Parathyroid adenoma (tissue), 2 donors: ENCODE data around the gene LTBP1.

ENCODE experiments used
- H2AFZ ChIP-seq: fragments of 300-600 bp; sonication (generic); one replicate; pipeline ENCODE4 v1.7.0; 2017; ENCODE audit warnings: antibody characterized with exemption, mild to moderate bottlenecking
- H3K27ac ChIP-seq: fragments of 300-600 bp; sonication (generic); one replicate; pipeline ENCODE4 v1.7.0; 2017
- H3K27me3 ChIP-seq: fragments of 300-600 bp; sonication (generic); one replicate; pipeline ENCODE4 v1.7.0; 2017; ENCODE audit warnings: low read length; ENCODE audit not compliant: control insufficient read depth, insufficient read depth
- H3K36me3 ChIP-seq: fragments of 300-600 bp; sonication (generic); one replicate; pipeline ENCODE4 v1.7.0; 2017; ENCODE audit warnings: low read length; ENCODE audit not compliant: control insufficient read depth, insufficient read depth
- H3K4me1 ChIP-seq: fragments of 300-600 bp; sonication (generic); one replicate; pipeline ENCODE4 v1.7.0; 2017; ENCODE audit warnings: control low read depth
- H3K4me2 ChIP-seq: fragments of 300-600 bp; sonication (generic); one replicate; pipeline ENCODE4 v1.7.0; 2017; ENCODE audit warnings: low read length
- H3K4me3 ChIP-seq: fragments of 300-600 bp; sonication (generic); one replicate; pipeline ENCODE4 v1.7.0; 2017; ENCODE audit warnings: low read depth, low read length
- H3K79me2 ChIP-seq: fragments of 300-600 bp; sonication (generic); one replicate; pipeline ENCODE4 v1.7.0; 2017; ENCODE audit warnings: control low read depth
- H3K9ac ChIP-seq: fragments of 300-600 bp; sonication (generic); one replicate; pipeline ENCODE4 v1.7.0; 2017; ENCODE audit warnings: mild to moderate bottlenecking
- H3K9me3 ChIP-seq: fragments of 300-600 bp; sonication (generic); one replicate; pipeline ENCODE4 v1.7.0; 2017; ENCODE audit warnings: low read length; ENCODE audit not compliant: control insufficient read depth
- CTCF ChIP-seq: fragments of 300-600 bp; sonication (generic); IDR thresholded peaks from one replicate; pipeline ENCODE4 v1.7.0; 2017; ENCODE audit warnings: antibody characterized with exemption, mild to moderate bottlenecking
- donor health status: primary hyperparathyroidism.

Gene LTBP1

GRCh38 chr2:33350632-33351031 lies 403.9 kb downstream of the LTBP1 start:
- no peak for TF ChIP-seq CTCF
- no peaks in the 10 kb centered on the region for H3K27me3 ChIP-seq
- no peaks in the 10 kb centered on the region for H3K79me2 ChIP-seq
- H3K4me3 ChIP-seq: no peak overlapping the region
- H3K27ac ChIP-seq: no peak overlapping the region
- no peak overlapping the region for H3K4me2 ChIP-seq
- no peaks in the 10 kb centered on the region for H3K36me3 ChIP-seq
- no peaks in the 10 kb centered on the region for H3K9me3 ChIP-seq
- no peak overlapping the region for H2AFZ ChIP-seq
- no peak overlapping the region for H3K9ac ChIP-seq
- H3K4me1 ChIP-seq: no peaks in the 10 kb centered on the region

GRCh38 chr2:33351781-33352180 lies 405.0 kb downstream of the LTBP1 start:
- Histone ChIP-seq H2AFZ (no peak overlapping the region), H3K27me3 (no peaks in the 10 kb centered on the region), H3K79me2 (no peaks in the 10 kb centered on the region), H3K4me2 (no peak overlapping the region), H3K9me3 (no peaks in the 10 kb centered on the region), H3K27ac (no peak overlapping the region), H3K4me1 (no peaks in the 10 kb centered on the region), H3K9ac (no peak overlapping the region), H3K4me3 (no peak overlapping the region), H3K36me3 (no peaks in the 10 kb centered on the region)
- no peak for TF ChIP-seq CTCF

- no peak overlapping the region for H3K27ac ChIP-seq
- no peaks in the 10 kb centered on the region for H3K79me2 ChIP-seq
- H3K4me3 ChIP-seq: no peak overlapping the region
- no peaks in the 10 kb centered on the region for H3K27me3 ChIP-seq
- no peak overlapping the region for H3K4me2 ChIP-seq
- no peaks in the 10 kb centered on the region for H3K9me3 ChIP-seq
- no peaks in the 10 kb centered on the region for H3K4me1 ChIP-seq
- no peak overlapping the region for H2AFZ ChIP-seq
- no peak overlapping the region for H3K9ac ChIP-seq
- no peaks in the 10 kb centered on the region for H3K36me3 ChIP-seq
- TF ChIP-seq CTCF: no peak
These were observed 408.2 kb downstream of the LTBP1 start for GRCh38 chr2:33354981-33355380.

GRCh38 chr2:33358878-33359277 lies 412.1 kb downstream of the LTBP1 start:
- H3K27ac ChIP-seq: no peak overlapping the region
- no peak overlapping the region for H3K4me2 ChIP-seq
- no peaks in the 10 kb centered on the region for H3K9me3 ChIP-seq
- H3K36me3 ChIP-seq: no peaks in the 10 kb centered on the region
- H3K4me1 ChIP-seq: no peaks in the 10 kb centered on the region
- H2AFZ ChIP-seq: no peak overlapping the region
- no peak for TF ChIP-seq CTCF
- H3K9ac ChIP-seq: no peak overlapping the region
- no peaks in the 10 kb centered on the region for H3K79me2 ChIP-seq
- no peak overlapping the region for H3K4me3 ChIP-seq
- H3K27me3 ChIP-seq: no peaks in the 10 kb centered on the region
